Activated CD8-positive, alpha-beta memory T cell treated with anti-CD3 and anti-CD28 coated beads for 4 hours (primary cell): ENCODE measurements around the gene SNX25.

Experiments used
- DNase-seq, 2 donors: peaks; one replicate each; pipeline ENCODE4 v3.0.0-alpha.2; 2020; ENCODE audit warnings: low read depth in 2 of 2

Gene SNX25

DNA sequence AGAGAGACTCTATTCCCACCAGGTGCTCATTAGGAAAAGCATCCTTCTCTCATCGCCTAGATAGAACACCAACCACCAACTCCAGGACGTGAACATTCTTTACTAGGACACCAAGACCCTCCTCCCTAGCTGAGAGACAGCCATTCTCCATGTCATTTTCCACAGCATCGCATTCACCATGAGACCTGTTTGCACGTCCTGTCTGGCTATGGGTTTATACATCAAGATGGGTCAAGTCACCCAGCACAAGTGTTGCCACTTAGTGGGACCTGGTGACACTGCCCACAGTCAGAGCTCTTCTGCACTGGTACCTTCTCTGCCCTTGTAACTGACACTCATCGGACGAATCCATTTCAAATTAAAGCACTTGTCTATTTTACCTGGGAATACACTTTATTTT is 168.9 kb downstream of the SNX25 start:
- no peak for DNase-seq

DNA sequence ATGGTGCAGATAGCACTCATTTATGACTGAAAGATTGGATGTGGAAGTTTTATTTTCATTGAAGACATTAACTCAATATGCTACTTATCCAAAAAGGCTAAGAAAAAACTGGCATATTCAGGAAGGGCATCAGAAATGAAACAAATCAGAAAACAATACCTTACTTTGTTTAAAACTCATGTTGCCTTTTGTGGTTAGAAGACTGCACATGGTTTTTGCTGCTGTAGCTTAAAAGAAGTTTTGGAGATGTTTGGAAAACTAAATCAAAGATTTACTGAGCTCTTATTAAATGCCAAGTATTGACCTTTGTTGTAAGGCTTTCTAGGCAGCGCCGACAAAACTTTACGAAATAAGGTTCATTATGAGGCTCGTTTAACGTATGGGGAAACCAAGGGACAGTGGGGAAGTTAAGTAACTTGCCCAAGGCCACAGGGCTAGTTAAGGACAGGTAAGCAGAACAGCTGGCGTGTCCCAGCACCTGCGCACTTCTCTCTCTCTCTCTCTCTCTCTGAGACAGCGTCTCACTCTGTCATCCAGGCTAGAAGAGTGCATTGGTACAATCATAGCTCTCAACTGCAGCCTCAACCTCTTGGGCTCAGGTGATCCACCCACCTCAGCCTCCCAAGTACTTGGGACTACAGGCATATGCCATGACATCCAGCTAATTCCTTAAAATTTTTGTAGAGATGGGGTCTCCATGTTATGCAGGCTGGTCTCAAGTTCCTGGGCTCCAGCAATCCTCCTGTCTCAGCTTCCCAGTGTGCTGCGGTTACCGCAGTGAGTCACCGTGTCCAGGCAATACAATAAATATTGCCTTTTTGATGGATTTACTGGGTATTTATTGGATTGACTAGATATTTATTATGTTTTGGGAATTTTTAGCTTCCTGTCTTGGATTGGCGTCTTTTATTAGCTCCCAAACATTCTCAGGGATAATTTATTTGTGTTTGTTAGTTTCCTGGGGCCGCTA is 170.2 kb downstream of the SNX25 start:
- DNase-seq: no peak

DNA sequence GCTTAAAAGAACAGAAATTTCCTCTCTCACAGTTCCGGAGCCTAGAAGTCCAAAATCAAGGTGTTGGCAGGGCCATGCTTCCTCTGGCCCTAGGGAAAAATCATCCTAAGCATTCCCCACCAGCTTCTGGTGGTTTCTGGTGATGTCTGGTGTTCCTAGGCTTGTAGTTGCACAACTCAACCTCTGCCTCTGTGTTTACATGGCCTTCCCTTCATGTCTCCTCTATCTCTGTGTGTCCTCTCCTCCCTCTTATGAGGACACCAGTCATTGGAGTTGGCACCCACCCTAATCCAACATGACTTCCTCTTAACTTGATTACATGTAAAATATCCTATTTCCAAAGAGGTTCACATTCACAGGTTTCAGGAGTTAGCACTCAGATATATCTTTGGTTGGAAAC is 170.9 kb downstream of the SNX25 start:
- no peak for DNase-seq

DNA sequence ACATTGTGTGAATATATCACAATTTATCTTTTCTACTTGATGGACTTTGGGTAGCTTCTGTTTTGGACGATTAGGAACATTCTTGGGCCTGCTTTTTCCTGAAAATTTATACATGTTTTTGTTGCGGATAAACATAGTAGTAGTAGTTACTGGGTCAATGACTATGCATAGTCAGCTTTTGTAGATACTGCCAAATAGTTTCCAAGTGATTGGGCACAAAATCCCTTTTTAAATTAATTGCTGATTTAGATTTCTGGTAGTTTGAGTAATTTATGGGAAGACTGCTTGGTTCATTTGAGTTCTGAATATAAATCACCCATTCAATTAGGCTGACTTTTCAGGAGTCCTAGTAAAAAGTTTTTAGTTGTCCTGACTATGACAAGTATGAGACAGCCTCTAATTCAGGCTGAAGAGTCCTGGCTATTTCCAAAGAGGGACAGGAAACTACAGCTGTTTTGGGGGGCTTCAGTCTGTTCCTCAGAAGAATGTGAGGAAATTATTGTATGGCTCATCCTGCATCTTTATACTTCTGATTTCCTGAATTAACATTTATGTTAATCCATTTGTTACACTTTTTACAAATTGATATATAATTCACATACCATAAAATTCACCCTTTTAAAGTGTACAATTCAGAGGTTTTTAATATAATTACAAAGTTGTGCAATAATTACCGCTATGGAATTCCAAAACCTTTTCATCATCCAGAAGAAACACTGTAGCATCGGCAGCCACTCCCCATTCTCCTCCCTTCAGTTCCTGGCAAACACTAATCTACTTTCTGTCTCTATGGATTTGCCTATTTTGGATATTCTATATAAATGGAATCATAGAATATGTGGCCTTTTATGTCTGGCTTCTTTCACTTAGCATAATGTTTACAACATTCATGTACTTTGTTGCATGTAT is 172.1 kb downstream of the SNX25 start:
- no peak for DNase-seq

DNA sequence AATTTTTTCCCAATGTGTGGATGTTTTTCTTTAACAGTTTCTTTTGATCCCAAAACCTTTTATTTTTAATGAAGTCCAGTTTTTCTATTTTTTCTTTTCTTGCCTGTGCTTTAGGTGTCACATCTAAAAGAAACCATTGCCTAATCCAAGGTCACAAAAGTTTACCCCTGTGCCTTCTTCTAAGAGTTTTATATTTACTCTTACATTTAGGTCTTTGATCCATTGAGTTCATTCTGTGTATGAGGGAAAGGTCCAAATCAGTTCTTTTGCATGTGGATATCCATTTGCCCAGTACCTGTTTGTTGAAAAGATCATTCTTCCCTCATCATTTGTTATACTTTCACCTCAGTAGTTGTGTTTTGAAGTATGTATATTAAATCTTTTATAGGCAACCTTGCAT is 173.4 kb downstream of the SNX25 start:
- no peak for DNase-seq

GRCh38 chr4:185383451-185383850 is 174.1 kb downstream of the SNX25 start:
- no peak for DNase-seq

GRCh38 chr4:185384061-185384460 is 174.7 kb downstream of the SNX25 start:
- no peak for DNase-seq

DNA sequence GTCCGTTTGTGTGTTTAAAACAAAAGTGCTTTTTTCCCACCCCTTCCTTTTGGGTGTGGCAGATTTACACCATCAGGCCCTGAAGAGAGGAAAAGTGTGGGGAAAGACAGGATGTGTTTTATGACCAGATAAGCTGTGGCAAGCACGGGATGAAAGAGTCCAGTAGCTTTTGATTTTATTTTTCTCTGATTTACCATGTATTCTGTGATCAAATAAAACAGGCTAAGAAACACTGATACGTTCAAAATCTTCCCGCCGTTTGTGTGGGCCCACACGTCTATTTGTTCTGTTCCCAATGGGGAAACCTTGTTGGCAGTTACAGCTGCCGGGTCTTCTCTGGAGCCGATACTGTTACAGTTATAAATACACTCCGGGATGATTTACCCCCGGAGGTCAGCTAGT is 175.5 kb downstream of the SNX25 start:
- DNase-seq: no peak

- no peak for DNase-seq
Observed at GRCh38 chr4:185387957-185388356, 178.6 kb downstream of the SNX25 start.

DNA sequence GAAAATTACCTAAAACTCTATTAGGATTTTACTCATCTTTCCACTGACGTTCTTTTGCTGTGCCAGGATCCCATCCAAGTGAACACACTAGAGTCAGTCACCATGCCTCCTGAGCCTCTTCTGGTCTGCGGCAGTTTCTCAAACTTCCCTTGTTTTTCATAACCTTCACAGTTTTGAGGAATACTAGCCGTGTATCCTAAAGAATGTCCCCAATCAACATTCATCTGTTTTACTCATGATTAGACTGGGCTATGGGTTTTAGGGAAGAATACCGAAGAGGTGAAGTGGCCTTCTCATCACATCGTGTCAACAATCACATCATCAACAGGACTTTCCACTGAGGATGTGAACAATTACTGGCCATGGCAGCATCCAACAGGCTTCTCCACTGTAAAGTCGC is 181.5 kb downstream of the SNX25 start:
- no peak for DNase-seq

- DNase-seq: no peak
Observed at GRCh38 chr4:185392156-185392555, 182.8 kb downstream of the SNX25 start.

- no peak for DNase-seq
Observed at GRCh38 chr4:185394568-185395237, 185.3 kb downstream of the SNX25 start.

DNA sequence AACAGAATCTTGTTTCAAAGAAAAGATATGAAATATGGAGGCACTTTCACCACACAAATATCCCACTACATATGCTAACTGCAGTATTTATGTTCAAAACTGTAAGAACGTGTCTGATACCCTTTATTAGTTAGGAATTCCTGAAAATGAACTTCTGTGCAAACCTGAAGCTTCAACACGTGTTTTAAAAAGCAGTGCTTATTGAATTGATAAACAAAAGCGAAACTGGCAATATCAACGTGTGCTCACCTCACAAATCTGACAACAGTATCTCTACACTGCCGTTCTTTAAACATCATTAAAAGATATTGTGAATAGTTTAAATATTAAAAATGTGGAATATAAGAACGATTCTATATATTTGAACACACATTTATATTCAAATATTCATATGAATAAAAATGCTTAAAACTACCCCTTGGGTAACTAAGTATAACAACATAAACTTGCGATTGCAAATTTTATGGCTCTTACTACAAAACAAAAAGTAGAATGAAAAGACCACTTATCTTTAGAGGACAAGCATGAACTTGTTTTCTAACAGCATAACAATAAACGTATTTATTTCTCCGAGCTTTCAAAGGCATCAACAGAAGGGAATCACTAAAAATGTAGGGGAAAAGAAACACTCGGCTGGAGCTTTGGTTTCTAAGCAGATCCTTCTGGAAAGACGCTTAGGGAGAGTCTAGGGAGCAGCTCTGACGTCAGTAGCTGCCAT is 186.0 kb downstream of the SNX25 start, which contains the start of gene LRP2BP:
LRP2BP (minus strand) TSS at position 687 of the 718 bp plus-strand sequence. CDS start 17,738 bp downstream, outside the sequence.
- DNase-seq: no peak

GRCh38 chr4:185395956-185396723 is 186.7 kb downstream of the SNX25 start:
- DNase-seq: peak; percentile 91 to 96

DNA sequence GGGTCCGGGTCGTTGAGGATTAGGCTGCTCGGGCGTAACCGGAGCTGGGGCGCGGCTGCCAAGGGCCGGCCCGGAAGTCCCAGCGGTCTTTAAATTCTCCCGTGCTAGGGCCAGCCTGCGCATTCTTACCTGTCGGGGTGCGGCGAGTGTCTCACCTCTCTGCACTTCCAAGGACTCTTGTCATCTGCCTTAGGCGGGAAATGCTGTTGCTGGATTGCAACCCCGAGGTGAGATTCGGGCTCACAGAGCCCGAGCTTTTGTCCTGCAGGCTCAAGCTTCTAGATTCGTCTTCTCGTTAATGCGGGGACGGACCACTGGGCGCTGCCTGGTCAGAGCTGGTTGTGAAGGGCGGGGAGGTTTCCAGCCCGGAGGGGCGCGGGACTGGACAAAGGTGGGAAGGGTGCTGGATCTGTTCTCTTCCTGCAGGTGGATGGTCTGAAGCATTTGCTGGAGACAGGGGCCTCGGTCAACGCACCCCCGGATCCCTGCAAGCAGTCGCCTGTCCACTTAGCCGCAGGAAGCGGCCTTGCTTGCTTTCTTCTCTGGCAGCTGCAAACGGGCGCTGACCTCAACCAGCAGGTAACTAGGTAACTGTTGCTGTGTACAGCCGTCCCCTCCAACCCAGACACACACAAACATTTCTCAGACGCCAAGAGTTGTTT is 187.5 kb downstream of the SNX25 start, which contains the start of gene ANKRD37:
ANKRD37 (plus strand) TSS at position 118 of the 662 bp plus-strand sequence; CDS start at position 201, 83 bp downstream.
- no peak for DNase-seq

DNA sequence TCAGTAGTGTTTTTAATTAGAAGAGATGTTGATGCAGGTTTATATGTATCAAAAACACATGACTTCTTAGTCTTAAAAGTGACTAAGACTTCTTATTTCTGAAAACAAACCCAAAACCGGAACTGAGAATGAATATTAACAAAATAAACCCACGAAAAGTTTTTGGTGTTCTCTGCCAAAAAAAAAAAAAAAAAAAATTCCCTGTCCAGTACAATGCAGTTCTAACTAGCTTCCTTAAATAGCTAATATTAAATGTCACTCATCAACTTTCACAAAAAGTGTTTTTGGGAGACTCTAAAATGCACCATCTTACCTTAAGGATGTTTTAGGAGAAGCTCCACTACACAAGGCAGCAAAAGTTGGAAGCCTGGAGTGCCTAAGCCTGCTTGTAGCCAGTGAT is 189.2 kb downstream of the SNX25 start:
- no peak for DNase-seq

DNA sequence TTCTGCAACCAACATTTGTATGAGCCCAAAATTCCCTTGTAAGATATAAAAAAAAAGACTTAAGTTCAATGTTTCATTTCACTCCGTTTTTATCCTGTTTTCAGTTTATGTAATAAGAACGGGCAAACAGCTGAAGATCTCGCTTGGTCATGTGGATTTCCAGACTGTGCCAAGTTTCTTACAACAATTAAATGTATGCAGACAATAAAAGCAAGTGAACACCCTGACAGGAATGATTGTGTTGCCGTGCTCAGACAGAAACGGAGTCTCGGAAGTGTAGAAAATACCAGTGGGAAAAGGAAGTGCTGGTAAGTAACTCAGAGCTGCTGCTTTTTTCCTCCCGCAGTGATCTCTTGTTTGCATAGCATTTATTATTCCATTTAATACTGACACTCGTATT is 190.1 kb downstream of the SNX25 start:
- DNase-seq: no peak

DNA sequence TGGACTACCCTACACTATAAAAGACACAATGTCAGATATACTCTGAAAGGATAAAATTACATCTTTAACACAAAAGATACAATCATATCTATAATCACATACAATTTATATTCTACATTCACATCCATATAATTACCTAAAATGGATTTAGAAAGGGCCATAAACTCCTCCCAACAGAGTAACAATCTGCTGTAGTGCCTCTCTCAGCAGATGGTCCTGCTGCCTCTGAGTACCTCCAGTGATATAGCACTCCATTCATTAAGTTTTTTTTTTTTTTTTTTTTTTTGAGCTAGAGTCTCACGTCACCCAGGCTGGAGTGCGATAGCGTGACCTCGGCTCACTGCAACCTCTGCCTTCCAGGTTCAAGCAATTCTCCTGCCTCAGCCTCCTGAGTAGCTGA is 194.6 kb downstream of the SNX25 start:
- no peak for DNase-seq

GRCh38 chr4:185405296-185405999 is 196.1 kb downstream of the SNX25 start:
- no peak for DNase-seq
